Duodenal mucosa (tissue), 2 donors: ENCODE results near the gene COMMD3.

Experiments
- H3K27ac ChIP-seq: one replicate; pipeline ENCODE4 v1.7.0; 2013; ENCODE audit warnings: low read depth, low read length
- H3K27me3 ChIP-seq, 2 donors: one replicate each; pipeline ENCODE4 v1.7.0; 2013; ENCODE audit warnings: low read length in 2 of 2, control low read depth in 1 of 2; ENCODE audit not compliant: insufficient read depth in 2 of 2, control insufficient read depth in 1 of 2
- H3K36me3 ChIP-seq, 2 donors: one replicate each; pipeline ENCODE4 v1.7.0; 2013; ENCODE audit warnings: low read length in 2 of 2, control low read depth in 1 of 2; ENCODE audit not compliant: insufficient read depth in 2 of 2, control insufficient read depth in 1 of 2
- H3K4me1 ChIP-seq, 2 donors: one replicate each; pipeline ENCODE4 v1.7.0; 2013; ENCODE audit warnings: low read length in 2 of 2, control low read depth in 1 of 2; ENCODE audit not compliant: insufficient read depth in 2 of 2, control insufficient read depth in 1 of 2
- H3K4me3 ChIP-seq, 2 donors: one replicate each; pipeline ENCODE4 v1.7.0; 2013; ENCODE audit warnings: low read length in 2 of 2, low read depth in 1 of 2
- H3K9ac ChIP-seq, 2 donors: one replicate each; pipeline ENCODE4 v1.7.0; 2013; ENCODE audit warnings: low read length in 2 of 2, low read depth in 1 of 2
- H3K9me3 ChIP-seq, 2 donors: one replicate each; pipeline ENCODE4 v1.7.0; 2013; ENCODE audit warnings: low read length in 2 of 2, control low read depth in 1 of 2; ENCODE audit not compliant: control insufficient read depth in 1 of 2

The COMMD3 gene

GRCh38 chr10:22325272-22326144, 9.3 kb downstream of the COMMD3 start:
- Histone ChIP-seq H3K4me1 (peaks cover 15 to 29% of the 10 kb centered on the region in 2 donors), H3K4me3 (peak overlapping the region; percentile 71 to 76), H3K27ac (peak overlapping the region; percentile 44), H3K27me3 (peaks cover 14 to 33% of the 10 kb centered on the region in 2 donors), H3K9ac (peak overlapping the region; percentile 46 to 61), H3K36me3 (peaks cover 14 to 15% of the 10 kb centered on the region in 2 donors), H3K9me3 (no peaks in the 10 kb centered on the region)

DNA sequence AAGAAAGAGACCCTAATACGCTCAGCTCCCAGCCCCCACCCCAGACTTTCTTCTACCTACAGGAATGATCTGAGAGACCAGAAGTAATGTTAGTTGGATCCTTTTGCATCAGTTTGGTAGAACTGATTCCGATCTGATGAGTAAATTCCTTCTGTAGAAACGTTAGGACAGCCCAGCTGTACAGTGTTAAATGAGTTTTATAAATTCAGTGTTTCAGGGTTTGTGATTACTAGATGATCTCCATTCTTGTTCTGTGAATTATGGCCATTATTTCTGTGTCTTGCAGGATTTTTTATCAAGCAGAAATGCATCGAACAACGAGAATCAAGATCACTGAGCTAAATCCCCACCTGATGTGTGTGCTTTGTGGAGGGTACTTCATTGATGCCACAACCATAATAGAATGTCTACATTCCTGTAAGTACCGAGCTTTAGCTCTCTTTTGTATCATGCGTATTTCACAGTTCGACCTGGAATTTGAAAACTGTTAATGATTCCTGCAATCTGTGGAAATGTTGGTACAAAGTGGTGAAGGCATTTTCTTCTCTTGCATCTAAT, 10.0 kb downstream of the COMMD3 start:
- H3K27me3 ChIP-seq: peaks cover 14 to 33% of the 10 kb centered on the region in 2 donors
- peaks cover 15 to 29% of the 10 kb centered on the region in 2 donors for H3K4me1 ChIP-seq
- H3K36me3 ChIP-seq: peaks cover 14 to 15% of the 10 kb centered on the region in 2 donors
- no peak overlapping the region for H3K27ac ChIP-seq
- H3K4me3 ChIP-seq: peak overlapping the region; percentile 71 to 73
- H3K9ac ChIP-seq: peak overlapping the region; percentile 34 to 61
- no peaks in the 10 kb centered on the region for H3K9me3 ChIP-seq

DNA sequence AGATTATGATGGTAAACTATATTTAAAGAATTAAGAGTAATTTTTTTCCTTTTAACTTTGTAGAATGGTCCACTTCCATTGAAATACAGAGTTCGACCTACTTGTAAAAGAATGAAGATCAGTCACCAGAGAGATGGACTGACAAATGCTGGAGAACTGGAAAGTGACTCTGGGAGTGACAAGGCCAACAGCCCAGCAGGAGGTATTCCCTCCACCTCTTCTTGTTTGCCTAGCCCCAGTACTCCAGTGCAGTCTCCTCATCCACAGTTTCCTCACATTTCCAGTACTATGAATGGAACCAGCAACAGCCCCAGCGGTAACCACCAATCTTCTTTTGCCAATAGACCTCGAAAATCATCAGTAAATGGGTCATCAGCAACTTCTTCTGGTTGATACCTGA, 13.0 kb downstream of the COMMD3 start:
- H3K9me3 ChIP-seq: no peaks in the 10 kb centered on the region
- peaks cover 14 to 15% of the 10 kb centered on the region in 2 donors for H3K36me3 ChIP-seq
- H3K27me3 ChIP-seq: peaks cover 6 to 18% of the 10 kb centered on the region in 2 donors
- H3K27ac ChIP-seq: no peak overlapping the region
- no peak overlapping the region for H3K4me3 ChIP-seq
- H3K9ac ChIP-seq: no peak overlapping the region
- peaks cover 8 to 22% of the 10 kb centered on the region in 2 donors for H3K4me1 ChIP-seq

- H3K27ac ChIP-seq: no peak overlapping the region
- peaks cover 5 to 12% of the 10 kb centered on the region in 2 donors for H3K4me1 ChIP-seq
- H3K9ac ChIP-seq: no peak overlapping the region
- peaks cover 33 to 38% of the 10 kb centered on the region in 2 donors for H3K27me3 ChIP-seq
- no peak overlapping the region for H3K4me3 ChIP-seq
- H3K9me3 ChIP-seq: no peaks in the 10 kb centered on the region
- peaks cover 14 to 15% of the 10 kb centered on the region in 2 donors for H3K36me3 ChIP-seq
Measured at GRCh38 chr10:22332116-22332692, 16.0 kb downstream of the COMMD3 start.

DNA sequence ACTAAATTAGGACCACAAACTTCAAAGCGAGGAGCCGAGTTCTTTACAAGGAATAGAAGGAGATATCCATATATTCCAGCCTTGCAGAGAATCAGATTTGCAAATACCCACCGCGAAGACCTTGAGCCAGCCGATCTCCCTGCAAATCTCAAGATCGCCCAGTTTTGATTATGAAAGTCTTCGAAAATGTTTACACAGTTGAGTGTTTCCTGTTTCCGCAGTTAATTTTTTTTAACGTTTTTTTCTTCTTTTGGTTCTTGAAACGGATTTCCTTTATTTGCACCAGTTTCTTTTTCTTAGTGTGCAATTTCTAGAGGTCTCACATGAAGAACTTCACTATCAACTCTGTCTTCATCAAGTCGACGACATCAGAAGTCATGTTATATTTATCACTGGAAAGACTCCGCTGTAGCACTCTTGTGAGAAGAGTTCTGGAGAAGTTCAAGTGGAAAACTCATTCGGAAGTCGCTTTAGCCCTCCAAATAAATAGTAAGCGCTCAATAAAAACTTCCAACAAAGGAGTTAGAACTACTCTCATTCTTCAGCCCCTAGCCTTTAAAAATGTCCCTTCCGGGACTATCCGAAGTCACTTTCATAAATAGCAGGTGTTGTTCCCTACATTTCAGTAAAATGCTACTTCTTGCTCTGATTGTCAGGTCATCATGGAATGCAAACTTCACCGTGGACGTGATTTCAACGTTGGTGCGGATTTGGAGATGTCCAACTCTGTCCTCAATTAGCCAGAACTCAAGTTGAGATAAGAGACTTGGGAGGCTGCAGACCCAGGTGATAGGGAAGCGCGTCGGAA, 17.2 kb downstream of the COMMD3 start:
- peaks cover 14% of the 10 kb centered on the region in 2 donors for H3K36me3 ChIP-seq
- H3K4me3 ChIP-seq: peak overlapping the region in 1 of 2 donors; percentile 38
- no peak overlapping the region for H3K27ac ChIP-seq
- H3K27me3 ChIP-seq: peaks cover 45 to 50% of the 10 kb centered on the region in 2 donors
- no peak overlapping the region for H3K9ac ChIP-seq
- H3K9me3 ChIP-seq: no peaks in the 10 kb centered on the region
- peaks cover 5 to 12% of the 10 kb centered on the region in 2 donors for H3K4me1 ChIP-seq

DNA sequence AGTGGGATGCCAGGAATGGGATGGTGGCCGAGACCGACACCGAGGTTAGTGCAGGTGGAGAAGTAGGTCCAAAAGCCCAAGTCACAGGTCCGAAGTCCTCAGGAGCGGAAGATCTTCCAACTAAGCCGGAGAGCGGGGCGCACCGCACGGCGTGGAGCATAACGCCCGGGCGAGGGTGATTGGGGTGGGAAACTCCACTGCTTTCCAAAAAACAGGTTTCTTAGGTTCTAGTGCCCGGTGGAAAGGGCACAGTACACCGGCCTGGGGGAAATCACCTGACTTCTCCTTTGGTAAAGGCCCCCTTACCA, 17.7 kb downstream of the COMMD3 start:
- H3K27ac ChIP-seq: no peak overlapping the region
- peaks cover 51 to 56% of the 10 kb centered on the region in 2 donors for H3K27me3 ChIP-seq
- peaks cover 11 to 12% of the 10 kb centered on the region in 2 donors for H3K36me3 ChIP-seq
- no peak overlapping the region for H3K9ac ChIP-seq
- H3K9me3 ChIP-seq: no peaks in the 10 kb centered on the region
- H3K4me1 ChIP-seq: peaks cover 5 to 12% of the 10 kb centered on the region in 2 donors
- H3K4me3 ChIP-seq: peak overlapping the region in 1 of 2 donors; percentile 87

DNA sequence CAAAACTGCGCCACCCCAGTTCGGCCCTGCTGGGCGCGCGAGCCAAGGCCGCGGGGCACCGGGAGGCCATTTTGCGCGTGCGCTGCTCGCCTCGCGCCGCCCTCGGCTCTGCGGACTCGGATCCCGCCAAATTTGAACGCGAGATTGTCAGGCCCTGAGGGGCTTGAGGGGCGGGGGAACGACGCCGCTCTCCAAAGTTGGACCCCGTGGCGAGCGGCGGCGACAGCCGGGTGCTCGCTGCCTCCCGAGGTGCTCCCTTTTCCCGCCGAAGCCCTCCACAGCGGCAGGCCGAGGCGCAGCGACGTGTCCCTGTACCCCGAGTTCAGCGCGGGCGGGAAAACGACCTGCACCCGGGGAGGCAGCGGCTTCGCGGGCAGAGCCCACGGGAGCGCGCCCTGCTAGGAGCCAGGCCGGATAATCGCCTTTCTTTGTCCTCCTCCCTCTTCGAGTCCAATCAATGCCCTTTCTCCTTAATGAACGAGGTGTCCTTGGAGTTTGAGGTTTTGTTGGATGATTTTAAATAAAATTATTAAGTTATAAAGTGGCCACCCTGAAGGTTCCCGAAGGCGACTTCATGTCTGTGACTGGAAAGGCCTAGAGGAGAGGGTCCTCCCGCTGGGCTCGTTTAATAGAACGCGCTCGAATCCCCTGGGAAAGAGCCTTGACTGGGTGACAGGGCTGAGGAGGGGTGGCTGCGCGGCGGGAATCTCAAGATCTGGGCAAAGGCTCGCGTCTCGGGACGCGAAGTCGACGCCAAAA, 18.4 kb downstream of the COMMD3 start:
- Histone ChIP-seq H3K4me1 (peaks cover 5 to 12% of the 10 kb centered on the region in 2 donors), H3K27me3 (peaks cover 57 to 62% of the 10 kb centered on the region in 2 donors), H3K9me3 (no peaks in the 10 kb centered on the region), H3K9ac (peak overlapping the region; percentile 45 to 46), H3K36me3 (peaks cover 5 to 6% of the 10 kb centered on the region in 2 donors), H3K4me3 (peak overlapping the region; percentile 74 to 87), H3K27ac (no peak overlapping the region)

GRCh38 chr10:22335173-22335933, 19.2 kb downstream of the COMMD3 start:
- H3K27me3 ChIP-seq: peaks cover 59 to 66% of the 10 kb centered on the region in 2 donors
- H3K4me3 ChIP-seq: peak overlapping the region; percentile 74 to 87
- no peaks in the 10 kb centered on the region for H3K36me3 ChIP-seq
- no peaks in the 10 kb centered on the region for H3K9me3 ChIP-seq
- H3K27ac ChIP-seq: no peak overlapping the region
- peaks cover 9 to 17% of the 10 kb centered on the region in 2 donors for H3K4me1 ChIP-seq
- peak overlapping the region; percentile 45 to 46 for H3K9ac ChIP-seq
